Gastrocnemius medialis (tissue), 4 donors: ENCODE measurements around the gene AP1S3. TPM values are rescaled to one million over a fixed set of nuclear protein-coding genes. Genes with fewer than 3 reads are reported as not detected.

Source experiments
- ATAC-seq, 2 donors: fragments of 150-250 bp; one replicate each; pipeline ENCODE4 v1.9.1; 2016
- DNase-seq, 2 donors: peaks; one replicate each; pipeline ENCODE4 v3.0.0-alpha.2; 2019
- H3K27ac ChIP-seq, 4 donors: fragments of 200-600 bp; sonication (generic); 1 replicate in 1 of 4; 2 replicates in 3 of 4; pipeline ENCODE4 v1.5.1; 2016 to 2018; ENCODE audit warnings: mild to moderate bottlenecking in 2 of 4, moderate library complexity in 1 of 4
- H3K27me3 ChIP-seq, 3 donors: fragments of 200-600 bp; sonication (generic) in 2 of 3; 1 replicate in 1 of 3; 2 replicates in 2 of 3; pipeline versions ENCODE4 v1.5.1 to v1.6.0; 2016 to 2019; ENCODE audit warnings: mild to moderate bottlenecking in 1 of 3, moderate library complexity in 1 of 3
- H3K36me3 ChIP-seq, 2 donors: fragments of 200-600 bp; sonication (generic) in 1 of 2; one replicate each; pipeline ENCODE4 v1.5.1; 2017 to 2018
- H3K4me1 ChIP-seq, 2 donors: fragments of 200-600 bp; sonication (generic) in 1 of 2; one replicate each; pipeline ENCODE4 v1.5.1; 2016 to 2017; ENCODE audit warnings: mild to moderate bottlenecking in 2 of 2
- H3K4me3 ChIP-seq, 4 donors: fragments of 200-600 bp; sonication (generic) in 3 of 4; 1 replicate in 1 of 4; 2 replicates in 3 of 4; pipeline ENCODE4 v1.5.1; 2016 to 2019; ENCODE audit warnings: mild to moderate bottlenecking in 2 of 4
- H3K9me3 ChIP-seq, 3 donors: fragments of 200-600 bp; sonication (generic) in 2 of 3; 1 replicate in 1 of 3; 2 replicates in 2 of 3; pipeline ENCODE4 v1.5.1; 2016 to 2019
- POLR2A ChIP-seq, 2 donors: fragments of 450-650 bp; IDR thresholded peaks; one replicate each; pipeline ENCODE4 v1.6.1; 2017; ENCODE audit warnings: antibody characterized with exemption in 2 of 2, mild to moderate bottlenecking in 2 of 2, moderate library complexity in 2 of 2
- in situ Hi-C, 4 donors: fragments of 200-750 bp; cut with MboI; loops; one replicate each; pipeline versions ENCODE4 v1.15.0 to v1.8.0; 2017; ENCODE audit warnings: low sequenced_read_pairs in 4 of 4
- intact Hi-C: fragments of 100-400 bp; cut with DNase I; formaldehyde crosslinking; loops from one replicate; pipeline ENCODE4 v1.15.1; 2023; ENCODE audit warnings: low total_unique reads
- total RNA-seq, 4 donors: library from RNA; depleted of rRNA; stranded (reverse); fragments of >200 nt; gene quantifications; one replicate each; pipeline versions ENCODE4 v1.1.0 to v1.2.3, GENCODE V29; 2016
- TF ChIP-seq, protein P1 (sequence below), 5 experiments: fragments of 450-650 bp in 3 of 5; fragments of 200-600 bp in 2 of 5; sonication (generic) in 2 of 5; IDR thresholded peaks in 4 of 5; conservative IDR thresholded peaks in 1 of 5; 1 replicate in 4 of 5; 2 replicates in 1 of 5; pipeline ENCODE4 v1.5.1; 2016 to 2019; ENCODE audit warnings: antibody characterized with exemption in 5 of 5, mild to moderate bottlenecking in 3 of 5, moderate library complexity in 3 of 5

AP1S3 gene
- total RNA-seq, 4 donors from 2014 or later: 0.20 TPM; not detected in 3

DNA sequence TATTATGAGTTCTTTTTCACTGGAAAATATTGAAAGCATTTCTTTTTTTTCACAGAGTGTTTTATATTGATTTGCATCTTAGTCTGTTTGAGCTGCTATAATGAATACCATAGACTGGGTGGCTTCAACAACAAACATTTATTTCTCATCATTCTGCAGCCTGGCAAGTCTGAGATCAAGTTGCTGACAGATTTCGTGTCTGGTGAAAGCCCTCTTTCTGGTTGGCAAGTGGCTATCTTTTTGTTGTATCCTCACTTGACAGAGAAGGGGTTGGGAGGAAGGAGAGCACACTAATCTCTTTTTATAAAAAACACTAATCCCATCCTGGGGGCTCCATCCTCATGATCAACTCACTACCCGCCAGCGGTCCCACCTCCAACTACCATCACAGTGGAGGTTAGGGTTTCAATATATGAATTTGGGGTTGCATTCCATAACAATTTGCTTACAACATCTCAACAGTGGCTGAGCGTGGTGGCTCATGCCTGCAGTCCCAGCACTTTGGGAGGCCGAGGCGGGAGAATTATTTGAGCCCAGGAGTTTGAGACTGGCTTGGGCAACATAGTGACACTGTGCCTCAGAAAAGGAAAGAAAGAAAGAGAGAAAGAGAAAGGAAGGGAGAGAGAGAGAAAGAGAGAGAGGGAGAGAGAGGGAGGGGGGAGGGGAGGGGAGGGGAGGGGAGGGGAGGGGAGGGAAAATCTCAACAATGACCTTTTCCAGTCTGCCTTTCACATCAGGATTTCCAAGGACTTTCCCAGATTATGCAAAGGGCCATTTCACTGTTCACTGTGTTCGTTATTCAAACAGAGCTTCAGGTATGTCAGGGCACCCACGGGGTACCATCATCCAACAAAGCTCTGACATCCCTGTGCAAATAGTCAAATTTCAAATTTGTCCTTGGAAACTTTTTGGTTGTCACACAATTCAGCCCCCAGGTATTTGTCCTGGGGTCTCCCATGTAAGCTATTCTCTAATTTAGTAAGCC, 111.1 kb downstream of the AP1S3 start:
- intact Hi-C loops: no loop called here
- no peaks in the 10 kb centered on the region for H3K4me1 ChIP-seq
- H3K27ac ChIP-seq: peak overlapping the region in 1 of 4 donors; percentile 4
- no peaks in the 10 kb centered on the region for H3K9me3 ChIP-seq
- TF ChIP-seq POLR2A (IDR thresholded peaks at IDR 0.05): no peak
- TF ChIP-seq, protein P1, sequence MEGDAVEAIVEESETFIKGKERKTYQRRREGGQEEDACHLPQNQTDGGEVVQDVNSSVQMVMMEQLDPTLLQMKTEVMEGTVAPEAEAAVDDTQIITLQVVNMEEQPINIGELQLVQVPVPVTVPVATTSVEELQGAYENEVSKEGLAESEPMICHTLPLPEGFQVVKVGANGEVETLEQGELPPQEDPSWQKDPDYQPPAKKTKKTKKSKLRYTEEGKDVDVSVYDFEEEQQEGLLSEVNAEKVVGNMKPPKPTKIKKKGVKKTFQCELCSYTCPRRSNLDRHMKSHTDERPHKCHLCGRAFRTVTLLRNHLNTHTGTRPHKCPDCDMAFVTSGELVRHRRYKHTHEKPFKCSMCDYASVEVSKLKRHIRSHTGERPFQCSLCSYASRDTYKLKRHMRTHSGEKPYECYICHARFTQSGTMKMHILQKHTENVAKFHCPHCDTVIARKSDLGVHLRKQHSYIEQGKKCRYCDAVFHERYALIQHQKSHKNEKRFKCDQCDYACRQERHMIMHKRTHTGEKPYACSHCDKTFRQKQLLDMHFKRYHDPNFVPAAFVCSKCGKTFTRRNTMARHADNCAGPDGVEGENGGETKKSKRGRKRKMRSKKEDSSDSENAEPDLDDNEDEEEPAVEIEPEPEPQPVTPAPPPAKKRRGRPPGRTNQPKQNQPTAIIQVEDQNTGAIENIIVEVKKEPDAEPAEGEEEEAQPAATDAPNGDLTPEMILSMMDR (IDR thresholded peaks at IDR 0.05 in 4 of 5, conservative IDR thresholded peaks at IDR 0.05 in 1 of 5): no peak
- no peak overlapping the region for H3K4me3 ChIP-seq
- DNase-seq (no peak), ATAC-seq (no peak)
- in situ Hi-C loops: no loop called here
- no peaks in the 10 kb centered on the region for H3K36me3 ChIP-seq
- H3K27me3 ChIP-seq: no peaks in the 10 kb centered on the region

DNA sequence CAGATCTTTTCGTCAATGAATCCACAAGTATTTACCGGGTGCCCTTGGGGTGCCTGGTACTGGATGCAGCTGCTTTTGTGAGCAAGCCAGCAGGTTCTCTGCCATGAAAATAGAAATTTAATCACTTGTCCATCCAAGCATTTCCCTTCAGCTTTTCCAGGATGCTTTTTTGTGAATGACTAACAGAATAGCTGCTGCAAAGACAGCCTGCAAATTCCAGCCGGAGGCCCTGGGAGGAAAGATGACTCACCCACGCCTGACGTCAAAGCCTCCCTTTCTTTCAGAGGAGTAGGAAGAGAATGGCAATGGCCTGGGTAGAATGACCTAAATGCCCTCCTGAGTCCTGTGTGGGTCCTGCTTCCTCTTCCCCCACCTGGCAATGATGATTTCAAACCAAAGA, 111.9 kb downstream of the AP1S3 start:
- Histone ChIP-seq H3K27ac (peak overlapping the region in 1 of 4 donors; percentile 4), H3K27me3 (no peaks in the 10 kb centered on the region), H3K9me3 (no peaks in the 10 kb centered on the region), H3K4me1 (no peaks in the 10 kb centered on the region), H3K36me3 (no peaks in the 10 kb centered on the region), H3K4me3 (no peak overlapping the region)
- intact Hi-C loops (no loop called here), in situ Hi-C loops (no loop called here)
- ATAC-seq (peak; percentile 62), DNase-seq (peak; percentile 19 to 25)
- TF ChIP-seq POLR2A (IDR thresholded peaks at IDR 0.05): no peak
- TF ChIP-seq, protein P1 (IDR thresholded peaks at IDR 0.05 in 4 of 5, conservative IDR thresholded peaks at IDR 0.05 in 1 of 5): no peak

DNA sequence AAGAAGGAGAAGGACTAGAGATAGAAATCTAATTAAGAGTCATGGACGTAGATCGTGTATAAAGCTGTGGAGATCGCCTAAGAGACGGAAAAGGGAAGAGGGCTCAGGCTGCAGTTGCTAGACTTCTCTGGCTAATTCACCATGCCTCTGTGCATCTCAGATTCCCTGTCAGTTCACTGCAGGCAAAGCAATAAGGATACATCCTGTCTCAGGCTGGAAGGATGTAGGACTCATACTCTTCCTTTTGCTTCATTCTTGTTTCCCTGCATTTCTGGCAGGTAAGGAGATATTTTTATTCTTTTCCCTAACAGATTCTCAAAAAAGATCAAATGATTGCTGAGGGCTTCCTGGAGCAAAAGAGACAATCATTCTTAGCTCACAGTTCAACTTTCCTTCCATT, 112.5 kb downstream of the AP1S3 start:
- intact Hi-C loops: no loop called here
- Histone ChIP-seq H3K4me3 (no peak overlapping the region), H3K9me3 (no peaks in the 10 kb centered on the region), H3K27ac (no peak overlapping the region), H3K27me3 (no peaks in the 10 kb centered on the region), H3K4me1 (no peaks in the 10 kb centered on the region), H3K36me3 (no peaks in the 10 kb centered on the region)
- ATAC-seq: no peak
- DNase-seq: no peak
- TF ChIP-seq, protein P1 (IDR thresholded peaks at IDR 0.05 in 4 of 5, conservative IDR thresholded peaks at IDR 0.05 in 1 of 5): no peak
- no peak for TF ChIP-seq POLR2A (IDR thresholded peaks at IDR 0.05)
- in situ Hi-C loops: no loop called here

DNA sequence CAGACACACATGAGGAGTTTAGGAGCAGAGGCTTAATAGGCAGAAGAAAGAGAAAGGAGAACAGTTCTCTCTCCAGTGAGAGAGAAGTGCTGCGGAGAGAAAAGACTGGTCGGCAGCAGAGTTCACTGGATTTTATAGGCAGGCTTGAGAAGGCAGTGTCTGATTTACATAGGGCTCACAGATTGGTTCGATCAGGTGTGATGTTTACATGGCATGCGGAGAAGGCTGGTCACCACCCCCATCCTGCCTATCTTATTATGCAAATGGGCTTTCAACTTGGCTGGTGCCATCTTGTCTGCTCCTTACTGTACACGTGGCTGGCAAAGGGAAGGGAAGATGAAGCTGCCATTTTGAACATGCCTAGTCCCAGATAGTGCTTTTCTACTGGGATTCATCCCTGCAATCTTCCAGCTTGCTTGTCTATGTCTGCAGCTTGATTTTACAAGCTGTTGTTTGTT, 113.4 kb downstream of the AP1S3 start:
- in situ Hi-C loops: no loop called here
- intact Hi-C loops: no loop called here
- no peak for DNase-seq
- H3K9me3 ChIP-seq: no peaks in the 10 kb centered on the region
- TF ChIP-seq, protein P1 (IDR thresholded peaks at IDR 0.05 in 4 of 5, conservative IDR thresholded peaks at IDR 0.05 in 1 of 5): no peak
- no peak for TF ChIP-seq POLR2A (IDR thresholded peaks at IDR 0.05)
- no peaks in the 10 kb centered on the region for H3K27me3 ChIP-seq
- ATAC-seq: no peak
- no peaks in the 10 kb centered on the region for H3K4me1 ChIP-seq
- no peak overlapping the region for H3K4me3 ChIP-seq
- H3K36me3 ChIP-seq: no peaks in the 10 kb centered on the region
- H3K27ac ChIP-seq: no peak overlapping the region
